ENCODE data around the gene LRRC75B. TPM values are rescaled to one million over a fixed set of nuclear protein-coding genes. Genes with fewer than 3 reads are reported as not detected.

Gene LRRC75B
- total RNA-seq: 6.4 and 10.1 TPM in 2 replicates

GRCh38 chr22:24592851-24593558 is at the start of gene LRRC75B:
Gene LRRC75B (minus strand): TSS chr22:24593073. CDS start chr22:24593039, 34 bp downstream.

GRCh38 chr22:24602847-24603769 is 10.2 kb upstream of the LRRC75B start, which contains the start of gene GGT1:
Gene GGT1 (plus strand): TSS chr22:24603193. CDS start chr22:24611082, 7,889 bp downstream.

GRCh38 chr22:24555165-24556039 is 37.5 kb downstream of the LRRC75B start, which contains the start of gene SNRPD3:
Gene SNRPD3 (plus strand): TSS chr22:24555999. CDS start chr22:24557675, 1,676 bp downstream.

GRCh38 chr22:24554313-24555164 is 38.3 kb downstream of the LRRC75B start, which contains the start of gene GUCD1:
Gene GUCD1 (minus strand): TSS chr22:24555138. CDS start chr22:24554991, 147 bp downstream.

Other genes with a start within 250 kb of the LRRC75B start
- gene ADORA2A, start 165.5 kb downstream of the LRRC75B start, total RNA-seq: 0.24 and 3.1 TPM in 2 replicates
- 0.16 TPM in 1 of 2 replicates, not detected in the other for gene UPB1, start 97.7 kb downstream of the LRRC75B start, total RNA-seq
- gene GUCD1, start 37.9 kb downstream of the LRRC75B start, total RNA-seq: 161 and 191 TPM in 2 replicates
- gene SNRPD3, start 37.1 kb downstream of the LRRC75B start, total RNA-seq: 53.7 and 62.1 TPM in 2 replicates
- 1.1 and 1.9 TPM in 2 replicates for gene GGT1, start 10.1 kb upstream of the LRRC75B start, total RNA-seq
- not detected in 2 replicates for gene PIWIL3, start 181.6 kb upstream of the LRRC75B start, total RNA-seq
- gene SGSM1, start 213.1 kb upstream of the LRRC75B start, total RNA-seq: not detected in 2 replicates

Measured in hair follicle dermal papilla cell (primary cell).